Prostate gland (tissue), 2 donors: ENCODE data around the gene CDK9. TPM values are rescaled to one million over a fixed set of nuclear protein-coding genes. Genes with fewer than 3 reads are reported as not detected.

ENCODE experiments used
- DNase-seq: peaks from one replicate; pipeline ENCODE4 v3.0.0-alpha.2; 2019; ENCODE audit warnings: low spot score
- H3K27ac ChIP-seq, 2 donors: fragments of 200-600 bp; sonication (generic); 2 replicates each; pipeline ENCODE4 v1.5.1; 2017 to 2019
- H3K27me3 ChIP-seq: fragments of 200-600 bp; sonication (generic); replicated peaks from 2 replicates; pipeline ENCODE4 v1.5.1; 2019; ENCODE audit not compliant: insufficient read depth
- H3K36me3 ChIP-seq, 2 donors: fragments of 200-600 bp; sonication (generic); 1 replicate in 1 of 2; 2 replicates in 1 of 2; pipeline versions ENCODE4 v1.5.1 to v1.8.1; 2017 to 2019
- H3K4me1 ChIP-seq: fragments of 200-600 bp; sonication (generic); replicated peaks from 2 replicates; pipeline ENCODE4 v1.5.1; 2019
- H3K4me3 ChIP-seq, 2 donors: fragments of 200-600 bp; sonication (generic); 2 replicates each; pipeline ENCODE4 v1.5.1; 2017 to 2019
- H3K9me3 ChIP-seq: fragments of 200-600 bp; sonication (generic); 2 replicates; pipeline ENCODE4 v1.5.1; 2017
- CTCF ChIP-seq, 4 experiments: fragments of 200-600 bp in 2 of 4; fragments of 450-650 bp in 2 of 4; sonication (generic) in 2 of 4; IDR thresholded peaks; 1 replicate in 3 of 4; 2 replicates in 1 of 4; pipeline ENCODE4 v1.5.1; 2016 to 2019; ENCODE audit warnings: antibody characterized with exemption in 4 of 4, mild to moderate bottlenecking in 2 of 4, moderate library complexity in 2 of 4
- POLR2A ChIP-seq: fragments of 450-650 bp; IDR thresholded peaks from one replicate; pipeline ENCODE4 v1.6.1; 2016; ENCODE audit warnings: antibody characterized with exemption, mild to moderate bottlenecking
- POLR2AphosphoS5 ChIP-seq: sonication (generic); formaldehyde crosslinking; IDR thresholded peaks from one replicate; pipeline ENCODE4 v1.6.1; 2017; ENCODE audit warnings: antibody characterized with exemption
- WGBS: methylation state at CpG from one replicate; pipeline ENCODE4 v1.1.5; 2018; 5-methylcytosine and 5-hydroxymethylcytosine counted together
- intact Hi-C: fragments of 100-400 bp; cut with DNase I; formaldehyde crosslinking; loops from one replicate; pipeline ENCODE4 v1.14.2; 2022
- total RNA-seq, 2 donors: library from RNA; depleted of rRNA; stranded (reverse); fragments of >200 nt; gene quantifications; one replicate each; pipeline ENCODE4 v1.1.0, GENCODE V29; 2016

The CDK9 gene
- total RNA-seq, 2 donors from 2014 or later, result 60.3 to 130 TPM

- no peak for DNase-seq
- intact Hi-C loops, result no loop called here
Measured at GRCh38 chr9:127790094-127790855, 4.4 kb downstream of the CDK9 start.

GRCh38 chr9:127791085-127791484 lies 5.3 kb downstream of the CDK9 start:
- no peaks in the 10 kb centered on the region for H3K27me3 ChIP-seq
- intact Hi-C loops, result no loop called here
- H3K4me1 ChIP-seq, result peaks cover 17% of the 10 kb centered on the region
- peaks cover 16 to 25% of the 10 kb centered on the region in 2 donors for H3K36me3 ChIP-seq
- no peak overlapping the region for H3K4me3 ChIP-seq
- 88% methylated on average over 4 of the region's 4 CpGs for WGBS
- TF ChIP-seq POLR2AphosphoS5 (no peak), CTCF (IDR thresholded peaks at IDR 0.05) (no peak)
- H3K9me3 ChIP-seq, result no peaks in the 10 kb centered on the region
- no peak for DNase-seq
- H3K27ac ChIP-seq, result no peak overlapping the region

More at GRCh38 chr9:127790094-127790855, 4.4 kb downstream of the CDK9 start:
- no peaks in the 10 kb centered on the region for H3K27me3 ChIP-seq
- no peak overlapping the region for H3K27ac ChIP-seq
- H3K4me3 ChIP-seq, result no peak overlapping the region
- peaks cover 17% of the 10 kb centered on the region for H3K4me1 ChIP-seq
- WGBS, result 87% methylated on average over 9 of the region's 9 CpGs
- TF ChIP-seq CTCF (IDR thresholded peaks at IDR 0.05) (no peak), POLR2AphosphoS5 (no peak), POLR2A (no peak)
- peaks cover 16 to 25% of the 10 kb centered on the region in 2 donors for H3K36me3 ChIP-seq
- H3K9me3 ChIP-seq, result no peaks in the 10 kb centered on the region

- WGBS, result 78% methylated on average over 7 of the region's 7 CpGs
Measured at GRCh38 chr9:127792417-127793031, 6.7 kb downstream of the CDK9 start.

GRCh38 chr9:127793093-127793708 lies 7.4 kb downstream of the CDK9 start:
- peak overlapping the region; percentile 53 to 65 for H3K27ac ChIP-seq
- peaks cover 15 to 16% of the 10 kb centered on the region in 2 donors for H3K36me3 ChIP-seq
- WGBS, result 61% methylated on average over 8 of the region's 8 CpGs
- H3K27me3 ChIP-seq, result no peaks in the 10 kb centered on the region
- no peak for DNase-seq
- no peak overlapping the region for H3K4me3 ChIP-seq
- TF ChIP-seq CTCF (IDR thresholded peaks at IDR 0.05) (no peak), POLR2A (no peak), POLR2AphosphoS5 (no peak)
- no peaks in the 10 kb centered on the region for H3K9me3 ChIP-seq
- peaks cover 14% of the 10 kb centered on the region for H3K4me1 ChIP-seq
- intact Hi-C loops, result no loop called here

More at GRCh38 chr9:127792417-127793031, 6.7 kb downstream of the CDK9 start:
- H3K27me3 ChIP-seq, result no peaks in the 10 kb centered on the region
- peak overlapping the region in 1 of 2 donors; percentile 65 for H3K27ac ChIP-seq
- TF ChIP-seq POLR2A (no peak), CTCF (IDR thresholded peaks at IDR 0.05) (no peak), POLR2AphosphoS5 (no peak)
- peaks cover 15% of the 10 kb centered on the region for H3K4me1 ChIP-seq
- no peak overlapping the region for H3K4me3 ChIP-seq
- DNase-seq, result no peak
- H3K9me3 ChIP-seq, result no peaks in the 10 kb centered on the region
- H3K36me3 ChIP-seq, result peaks cover 16 to 22% of the 10 kb centered on the region in 2 donors
- intact Hi-C loops, result no loop called here
